IMR-90 (cell line): ENCODE measurements around the gene PSMD1. TPM values are rescaled to one million over a fixed set of nuclear protein-coding genes. Genes with fewer than 3 reads are reported as not detected.

ENCODE experiments used
- ATAC-seq: fragments of 200-7000 bp; cut with Tn5 transposase; 2 replicates; pipeline ENCODE4 v1.9.1; 2020; ENCODE audit warnings: low read depth, mild to moderate bottlenecking, moderate library complexity
- BruUV-seq: library from RNA; stranded (reverse); fragments of 400-500 nt; replicated peaks from 2 replicates; lab custom pipeline; 2021; lab: Mats Ljungman, UMichigan
- CTCF ChIA-PET: fragments of 300-600 bp; formaldehyde crosslinking; extraction: SDS; loops from one replicate; lab custom pipeline; 2021; ENCODE audit warnings: antibody characterized with exemption; lab: Yijun Ruan, JAX
- POLR2A ChIA-PET: fragments of 300-600 bp; sonication (Branson Sonifier 250); formaldehyde crosslinking; loops from one replicate; lab custom pipeline; 2022; ENCODE audit warnings: antibody characterized with exemption; ENCODE audit not compliant: unreplicated experiment; lab: Charles Lee
- DNase-seq: peaks from one replicate; pipeline ENCODE4 v3.0.0; 2013
- H2AFZ ChIP-seq: replicated peaks from 2 replicates; pipeline ENCODE3; 2013; ENCODE audit warnings: low read length, mild to moderate bottlenecking; ENCODE audit not compliant: poor library complexity
- H2AK5ac ChIP-seq: 2 replicates; pipeline ENCODE4 v1.6.1; 2013; ENCODE audit warnings: low read depth, low read length, inconsistent platforms
- H2AK9ac ChIP-seq: replicated peaks from 2 replicates; pipeline ENCODE3; 2013; ENCODE audit warnings: mild to moderate bottlenecking, low read depth, low read length, moderate library complexity; ENCODE audit not compliant: poor library complexity
- H2BK120ac ChIP-seq: 2 replicates; pipeline ENCODE4 v1.6.1; 2013; ENCODE audit warnings: low read depth, low read length, inconsistent platforms
- H2BK15ac ChIP-seq: 3 replicates; pipeline ENCODE4 v1.6.1; 2013; ENCODE audit warnings: low read depth, low read length, inconsistent platforms
- H2BK20ac ChIP-seq: 2 replicates; pipeline ENCODE4 v1.6.1; 2013; ENCODE audit warnings: low read depth, mild to moderate bottlenecking, inconsistent platforms, low read length, moderate library complexity
- H2BK5ac ChIP-seq: 2 replicates; pipeline ENCODE4 v1.6.1; 2013; ENCODE audit warnings: mild to moderate bottlenecking, low read depth, low read length, inconsistent platforms; ENCODE audit not compliant: poor library complexity, severe bottlenecking
- H3K14ac ChIP-seq: replicated peaks from 2 replicates; pipeline ENCODE4 v1.6.1; 2013; ENCODE audit warnings: low read depth, low read length, inconsistent platforms
- H3K18ac ChIP-seq: 2 replicates; pipeline ENCODE4 v1.6.1; 2013; ENCODE audit warnings: low read depth, low read length, control low read depth
- H3K23ac ChIP-seq: 2 replicates; pipeline ENCODE4 v1.6.1; 2013; ENCODE audit warnings: low read depth, low read length, inconsistent platforms
- H3K27ac ChIP-seq: 2 replicates; pipeline ENCODE4 v1.5.1; 2013; ENCODE audit warnings: mild to moderate bottlenecking, control low read depth, low read length; ENCODE audit not compliant: insufficient read depth
- H3K27me3 ChIP-seq: 2 replicates; pipeline ENCODE4 v1.6.1; 2013; ENCODE audit warnings: low read length; ENCODE audit not compliant: control insufficient read depth, insufficient read depth
- H3K36me3 ChIP-seq: 2 replicates; pipeline ENCODE4 v1.6.1; 2013; ENCODE audit warnings: low read length, mixed read lengths; ENCODE audit not compliant: control insufficient read depth, insufficient read depth
- H3K4ac ChIP-seq: 2 replicates; pipeline ENCODE4 v1.6.1; 2013; ENCODE audit warnings: low read depth, low read length, inconsistent platforms
- H3K4me1 ChIP-seq: 2 replicates; pipeline ENCODE4 v1.6.1; 2013; ENCODE audit warnings: low read length, mixed read lengths; ENCODE audit not compliant: control insufficient read depth, insufficient read depth
- H3K4me2 ChIP-seq: 2 replicates; pipeline ENCODE4 v1.6.1; 2013; ENCODE audit warnings: low read depth, mild to moderate bottlenecking, control low read depth, low read length, moderate library complexity
- H3K4me3 ChIP-seq: 2 replicates; pipeline ENCODE4 v1.5.1; 2013; ENCODE audit warnings: low read depth, mild to moderate bottlenecking, control low read depth, low read length, moderate library complexity; ENCODE audit not compliant: insufficient read depth
- H3K56ac ChIP-seq: 2 replicates; pipeline ENCODE4 v1.6.1; 2013; ENCODE audit warnings: low read length, inconsistent platforms; ENCODE audit not compliant: insufficient read depth; ENCODE audit errors: extremely low read depth
- H3K79me1 ChIP-seq, 2 experiments: 2 replicates each; pipeline ENCODE4 v1.6.1; 2013; ENCODE audit warnings: low read length in 2 of 2, inconsistent platforms in 1 of 2, low read depth in 1 of 2
- H3K9ac ChIP-seq: 2 replicates; pipeline ENCODE4 v1.6.1; 2013; ENCODE audit warnings: low read depth, low read length, control low read depth
- H3K9me1 ChIP-seq: 2 replicates; pipeline ENCODE4 v1.6.1; 2013; ENCODE audit warnings: low read length, inconsistent platforms; ENCODE audit not compliant: insufficient read depth
- H3K9me3 ChIP-seq: 2 replicates; pipeline ENCODE4 v1.6.1; 2013; ENCODE audit warnings: low read length; ENCODE audit not compliant: control insufficient read depth, insufficient read depth
- H4K20me1 ChIP-seq: 2 replicates; pipeline ENCODE4 v1.6.1; 2013; ENCODE audit warnings: low read length, inconsistent platforms; ENCODE audit not compliant: insufficient read depth
- H4K5ac ChIP-seq: 2 replicates; pipeline ENCODE4 v1.6.1; 2013; ENCODE audit warnings: mild to moderate bottlenecking, low read depth, low read length, control low read depth
- H4K8ac ChIP-seq, 2 experiments: 2 replicates each; pipeline ENCODE4 v1.6.1; 2013; ENCODE audit warnings: low read depth in 2 of 2, low read length in 2 of 2, control low read depth in 1 of 2, inconsistent platforms in 1 of 2
- H4K91ac ChIP-seq: 2 replicates; pipeline ENCODE4 v1.6.1; 2013; ENCODE audit warnings: low read depth, low read length, inconsistent platforms; ENCODE audit not compliant: insufficient read depth
- CEBPB ChIP-seq: IDR thresholded peaks from 2 replicates; pipeline ENCODE4 v1.6.1; 2012; ENCODE audit warnings: low read depth, low read length, improper control_type of control experiment
- MAFK ChIP-seq: IDR thresholded peaks from 2 replicates; pipeline ENCODE4 v1.6.1; 2012; ENCODE audit warnings: low read depth, low read length, improper control_type of control experiment
- MXI1 ChIP-seq: IDR thresholded peaks from 2 replicates; pipeline ENCODE4 v1.6.1; 2012; ENCODE audit warnings: low read depth, mild to moderate bottlenecking, low read length, moderate library complexity, borderline replicate concordance
- POLR2A ChIP-seq: IDR thresholded peaks from 2 replicates; pipeline ENCODE4 v1.6.1; 2012; ENCODE audit warnings: mild to moderate bottlenecking, low read depth, low read length
- RAD21 ChIP-seq: IDR thresholded peaks from 2 replicates; pipeline ENCODE4 v1.6.1; 2012; ENCODE audit warnings: low read length, improper control_type of control experiment
- USF2 ChIP-seq: fragments of 150-350 bp; IDR thresholded peaks from 2 replicates; pipeline ENCODE4 v1.6.1; 2017; ENCODE audit warnings: mild to moderate bottlenecking, antibody characterized with exemption, low read length, low read depth
- WGBS, 2 experiments: methylation state at CpG; one replicate each; pipeline versions ENCODE4 v1.1.5 to v1.1.7; 2013; ENCODE audit warnings: missing lambda C conversion rate in 2 of 2; ENCODE audit not compliant: insufficient read length in 1 of 2; ENCODE audit errors: extremely low coverage in 2 of 2; 5-methylcytosine and 5-hydroxymethylcytosine counted together
- dilution Hi-C: fragments of 300-500 bp; cut with HindIII; formaldehyde crosslinking; loops from one replicate; pipeline ENCODE4 v1.14.3; 2018; ENCODE audit warnings: low sequenced_read_pairs; ENCODE audit not compliant: unreplicated experiment
- in situ Hi-C: fragments of 300-500 bp; cut with MboI; formaldehyde crosslinking; loops from 3 replicates; pipeline ENCODE4 v1.14.3; 2019; ENCODE audit warnings: low sequenced_read_pairs, inconsistent platforms, mixed read lengths
- intact Hi-C: fragments of 100-400 bp; cut with micrococcal nuclease; formaldehyde crosslinking; loops from 2 replicates; pipeline ENCODE4 v1.10.0; 2022
- polyA plus RNA-seq, 3 experiments: library from polyadenylated mRNA; depleted of rRNA; stranded (reverse); fragments of >200 nt; gene quantifications; 2 replicates each; pipeline ENCODE4 v1.2.3, GENCODE V29; 2012; ENCODE audit warnings: low replicate concordance in 1 of 3
- total RNA-seq: library from RNA; depleted of rRNA; stranded (reverse); fragments of >200 nt; gene quantifications from 2 replicates; pipeline ENCODE4 v1.2.3, GENCODE V29; 2012
- TF ChIP-seq, protein P1 (sequence below): fragments of 150-350 bp; IDR thresholded peaks from 2 replicates; pipeline ENCODE4 v1.6.1; 2016; ENCODE audit warnings: low read depth, mild to moderate bottlenecking, low read length, moderate library complexity, borderline replicate concordance

Gene PSMD1
- total and polyA plus RNA-seq, 2 of the 4 experiments (the other 2 are of a cell fraction): 89.8 to 181 TPM

DNA sequence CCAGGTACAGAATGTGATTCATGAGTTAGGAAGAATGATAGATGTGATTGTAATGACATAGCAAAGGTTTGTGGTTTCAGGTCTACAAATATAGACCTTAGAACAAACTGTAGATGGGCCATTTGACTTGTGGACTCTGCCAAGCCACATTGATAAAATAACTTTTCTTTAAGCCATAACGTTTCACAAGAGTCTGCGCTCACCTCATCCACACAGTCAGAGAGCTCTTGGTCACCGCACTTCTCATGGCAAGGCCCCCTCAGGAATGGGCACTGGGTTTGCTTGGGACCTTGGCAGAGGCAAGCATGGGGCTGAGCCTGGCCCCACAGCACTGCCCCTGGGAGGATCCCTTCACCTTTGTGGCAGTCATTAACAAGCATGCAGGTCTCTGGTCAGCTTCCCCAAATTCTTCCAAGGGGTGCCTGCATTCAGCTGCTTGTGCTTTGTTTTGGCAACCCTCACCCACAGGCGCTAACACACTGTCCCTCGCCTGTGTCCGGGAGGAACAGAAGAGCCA, 155.7 kb downstream of the PSMD1 start:
- no peak overlapping the region for H3K56ac ChIP-seq
- H2AK9ac ChIP-seq: no peak overlapping the region
- intact Hi-C loops (no loop called here), dilution Hi-C loops (no loop called here), in situ Hi-C loops (no loop called here)
- no peak overlapping the region for H2AFZ ChIP-seq
- peak overlapping the region; percentile 9; the same call in 1 of the 2 replicates for H3K27ac ChIP-seq
- H3K14ac ChIP-seq: peak overlapping the region; percentile 31
- no peak overlapping the region for H3K9ac ChIP-seq
- no peak overlapping the region; the same call in 2 of the 3 replicates for H2BK15ac ChIP-seq
- POLR2A ChIA-PET: no interaction called here
- peak overlapping the region; percentile 61; the same call in 1 of the 2 replicates for H2BK120ac ChIP-seq
- H3K23ac ChIP-seq: peak overlapping the region; percentile 64
- H4K91ac ChIP-seq: no peak overlapping the region
- H2AK5ac ChIP-seq: peak overlapping the region; percentile 83
- H3K4ac ChIP-seq: peak overlapping the region; percentile 41; the same call in 1 of the 2 replicates
- CTCF ChIA-PET: no interaction called here
- TF ChIP-seq CEBPB: peak; percentile 29; the same call in 1 of the 2 replicates
- TF ChIP-seq, protein P1, sequence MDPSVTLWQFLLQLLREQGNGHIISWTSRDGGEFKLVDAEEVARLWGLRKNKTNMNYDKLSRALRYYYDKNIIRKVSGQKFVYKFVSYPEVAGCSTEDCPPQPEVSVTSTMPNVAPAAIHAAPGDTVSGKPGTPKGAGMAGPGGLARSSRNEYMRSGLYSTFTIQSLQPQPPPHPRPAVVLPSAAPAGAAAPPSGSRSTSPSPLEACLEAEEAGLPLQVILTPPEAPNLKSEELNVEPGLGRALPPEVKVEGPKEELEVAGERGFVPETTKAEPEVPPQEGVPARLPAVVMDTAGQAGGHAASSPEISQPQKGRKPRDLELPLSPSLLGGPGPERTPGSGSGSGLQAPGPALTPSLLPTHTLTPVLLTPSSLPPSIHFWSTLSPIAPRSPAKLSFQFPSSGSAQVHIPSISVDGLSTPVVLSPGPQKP: no peak
- no peak for TF ChIP-seq MXI1
- no peak for TF ChIP-seq RAD21
- TF ChIP-seq POLR2A: no peak
- TF ChIP-seq USF2: no peak
- no peak for TF ChIP-seq MAFK
- H3K4me1 ChIP-seq: peaks cover 4% of the 10 kb centered on the region
- peak overlapping the region in 1 of 2 experiments; percentile 15; a peak in 1 of 4 replicates for H4K8ac ChIP-seq
- H3K36me3 ChIP-seq: peaks cover 49% of the 10 kb centered on the region
- peak overlapping the region; percentile 5 for H2BK5ac ChIP-seq
- no TSS peak for BruUV-seq
- no peak overlapping the region; the same call in 1 of the 2 replicates for H3K18ac ChIP-seq
- peak; percentile 38 for DNase-seq
- H4K5ac ChIP-seq: no peak overlapping the region
- peaks cover 23% of the 10 kb centered on the region for H3K9me1 ChIP-seq
- peak overlapping the region; percentile 5; the same call in 1 of the 2 replicates for H2BK20ac ChIP-seq
- no peaks in the 10 kb centered on the region for H3K9me3 ChIP-seq
- H4K20me1 ChIP-seq: peaks cover 3% of the 10 kb centered on the region; the same call in 1 of the 2 replicates
- H3K4me2 ChIP-seq: no peak overlapping the region
- no peaks in the 10 kb centered on the region for H3K27me3 ChIP-seq
- peaks cover 3 to 45% of the 10 kb centered on the region in 2 experiments; a peak in 3 of 4 replicates for H3K79me1 ChIP-seq
- no peak for ATAC-seq
- no CpG with 5 or more reads among the region's 6 CpGs for WGBS, 2 experiments
- no peak overlapping the region for H3K4me3 ChIP-seq
